ENCODE measurements around the gene TBC1D10A. TPM values are rescaled to one million over a fixed set of nuclear protein-coding genes. Genes with fewer than 3 reads are reported as not detected.

TBC1D10A gene
- total RNA-seq, 1 donor from 2014 or later, result 10.6 TPM

DNA sequence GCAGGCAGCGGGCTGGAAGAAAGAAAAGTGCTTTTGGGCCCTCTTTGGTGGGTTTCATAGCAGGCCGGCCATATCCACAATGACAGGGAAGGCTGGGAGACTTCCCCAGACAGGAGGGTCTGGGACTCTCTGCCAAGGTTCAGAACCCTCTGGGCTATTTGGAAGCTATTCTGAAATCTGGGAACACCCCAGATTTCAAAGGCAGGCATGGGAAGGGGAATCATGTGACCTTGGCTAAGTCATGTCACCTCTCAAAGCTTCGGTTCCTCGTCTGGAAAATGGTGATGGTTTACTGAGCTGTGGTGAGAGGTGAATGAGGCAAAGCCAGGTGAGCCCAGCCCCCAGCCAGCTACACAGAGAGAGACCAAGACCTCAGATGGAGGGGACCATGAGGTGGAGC, 42.1 kb downstream of the TBC1D10A start:
- peaks cover 3% of the 10 kb centered on the region for H3K4me1 Mint-ChIP-seq (ENCODE audit: low read depth)
- no peak overlapping the region for H3K4me3 Mint-ChIP-seq (ENCODE audit: low read depth)
- TF ChIP-seq, protein P1, sequence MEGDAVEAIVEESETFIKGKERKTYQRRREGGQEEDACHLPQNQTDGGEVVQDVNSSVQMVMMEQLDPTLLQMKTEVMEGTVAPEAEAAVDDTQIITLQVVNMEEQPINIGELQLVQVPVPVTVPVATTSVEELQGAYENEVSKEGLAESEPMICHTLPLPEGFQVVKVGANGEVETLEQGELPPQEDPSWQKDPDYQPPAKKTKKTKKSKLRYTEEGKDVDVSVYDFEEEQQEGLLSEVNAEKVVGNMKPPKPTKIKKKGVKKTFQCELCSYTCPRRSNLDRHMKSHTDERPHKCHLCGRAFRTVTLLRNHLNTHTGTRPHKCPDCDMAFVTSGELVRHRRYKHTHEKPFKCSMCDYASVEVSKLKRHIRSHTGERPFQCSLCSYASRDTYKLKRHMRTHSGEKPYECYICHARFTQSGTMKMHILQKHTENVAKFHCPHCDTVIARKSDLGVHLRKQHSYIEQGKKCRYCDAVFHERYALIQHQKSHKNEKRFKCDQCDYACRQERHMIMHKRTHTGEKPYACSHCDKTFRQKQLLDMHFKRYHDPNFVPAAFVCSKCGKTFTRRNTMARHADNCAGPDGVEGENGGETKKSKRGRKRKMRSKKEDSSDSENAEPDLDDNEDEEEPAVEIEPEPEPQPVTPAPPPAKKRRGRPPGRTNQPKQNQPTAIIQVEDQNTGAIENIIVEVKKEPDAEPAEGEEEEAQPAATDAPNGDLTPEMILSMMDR (IDR thresholded peaks at IDR 0.05; ENCODE audit: unreplicated experiment), result no peak
- H3K36me3 Mint-ChIP-seq (ENCODE audit: insufficient read depth), result no peaks in the 10 kb centered on the region
- no peak overlapping the region for H3K27ac Mint-ChIP-seq
- no peak for DNase-seq (ENCODE audit: low spot score, unreplicated experiment)
- no peaks in the 10 kb centered on the region for H3K9me3 Mint-ChIP-seq (ENCODE audit: low read depth)
- peaks cover 2% of the 10 kb centered on the region for H3K27me3 Mint-ChIP-seq

DNA sequence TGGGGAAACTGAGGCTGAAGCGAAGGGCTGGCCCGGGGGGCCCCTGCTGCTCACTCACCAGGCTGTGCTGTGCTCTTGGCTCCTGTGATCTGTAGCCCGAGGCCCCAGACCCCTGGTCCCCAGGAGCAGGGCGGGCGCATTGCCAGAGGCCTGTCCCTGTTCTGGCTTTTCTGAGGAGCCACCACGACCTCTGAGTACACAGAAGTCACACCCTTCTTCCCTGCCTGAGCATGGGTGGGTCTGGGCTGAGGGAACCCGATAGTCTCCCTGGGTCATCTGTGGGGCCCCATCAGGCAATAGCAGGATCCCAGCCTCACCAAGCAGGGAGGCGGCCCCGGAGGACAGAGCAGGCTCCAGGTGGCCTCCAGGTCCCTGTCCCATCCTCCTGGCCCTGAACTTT, 42.6 kb downstream of the TBC1D10A start:
- Mint-ChIP-seq H3K27me3 (peaks cover 2% of the 10 kb centered on the region), H3K4me1 (ENCODE audit: low read depth) (peaks cover 3% of the 10 kb centered on the region), H3K9me3 (ENCODE audit: low read depth) (no peaks in the 10 kb centered on the region), H3K27ac (no peak overlapping the region), H3K4me3 (ENCODE audit: low read depth) (no peak overlapping the region), H3K36me3 (ENCODE audit: insufficient read depth) (no peaks in the 10 kb centered on the region)
- DNase-seq (ENCODE audit: low spot score, unreplicated experiment), result no peak
- TF ChIP-seq, protein P1 (IDR thresholded peaks at IDR 0.05; ENCODE audit: unreplicated experiment), result no peak

DNA sequence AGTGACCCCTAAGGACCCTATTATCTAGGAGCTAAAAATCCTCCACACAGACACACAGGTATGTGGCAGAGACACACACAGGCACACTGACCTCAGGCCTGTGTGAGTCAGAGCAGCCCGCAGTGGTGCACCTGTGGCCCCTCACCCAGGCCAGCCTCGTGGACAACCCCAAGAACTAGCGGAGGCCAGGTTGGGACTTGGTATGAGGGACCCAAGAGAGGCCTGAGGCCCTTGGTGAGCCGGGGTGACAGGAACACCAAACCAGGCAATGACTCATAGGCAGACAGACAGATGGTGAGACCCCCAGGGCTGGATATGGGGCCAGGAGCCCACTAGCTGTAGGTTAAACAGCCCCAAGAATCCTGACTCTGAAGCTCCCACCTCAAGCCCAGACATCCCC, 43.4 kb downstream of the TBC1D10A start:
- Mint-ChIP-seq H3K27me3 (peaks cover 5% of the 10 kb centered on the region), H3K27ac (no peak overlapping the region), H3K36me3 (ENCODE audit: insufficient read depth) (no peaks in the 10 kb centered on the region), H3K4me3 (ENCODE audit: low read depth) (no peak overlapping the region), H3K9me3 (ENCODE audit: low read depth) (no peaks in the 10 kb centered on the region), H3K4me1 (ENCODE audit: low read depth) (peaks cover 3% of the 10 kb centered on the region)
- DNase-seq (ENCODE audit: low spot score, unreplicated experiment), result no peak
- TF ChIP-seq, protein P1 (IDR thresholded peaks at IDR 0.05; ENCODE audit: unreplicated experiment), result no peak

DNA sequence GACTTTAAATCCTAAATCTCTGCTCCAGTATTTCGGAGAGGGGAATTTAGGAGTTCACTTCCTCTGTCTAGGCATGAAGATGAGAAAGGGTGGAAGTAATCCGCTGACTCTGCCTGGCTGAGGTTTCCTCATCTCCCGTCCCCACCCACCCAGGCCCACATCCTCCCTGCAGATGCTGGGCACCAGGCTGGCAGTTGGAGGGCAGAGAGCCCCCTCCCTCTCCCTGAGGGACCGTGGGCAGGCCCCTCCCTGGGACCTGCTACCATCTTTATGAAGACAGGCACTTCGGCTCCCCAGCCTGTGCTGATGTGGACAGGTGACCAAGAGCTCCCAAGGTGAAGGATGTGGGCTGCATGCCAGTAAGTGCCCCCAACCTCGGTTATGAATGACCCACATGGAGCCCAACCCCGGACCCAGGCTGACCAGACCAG, 44.1 kb downstream of the TBC1D10A start:
- Mint-ChIP-seq H3K4me3 (ENCODE audit: low read depth) (no peak overlapping the region), H3K4me1 (ENCODE audit: low read depth) (peaks cover 2% of the 10 kb centered on the region), H3K9me3 (ENCODE audit: low read depth) (no peaks in the 10 kb centered on the region), H3K27me3 (peaks cover 6% of the 10 kb centered on the region), H3K36me3 (ENCODE audit: insufficient read depth) (no peaks in the 10 kb centered on the region), H3K27ac (no peak overlapping the region)
- TF ChIP-seq, protein P1 (IDR thresholded peaks at IDR 0.05; ENCODE audit: unreplicated experiment), result no peak
- DNase-seq (ENCODE audit: low spot score, unreplicated experiment), result no peak

DNA sequence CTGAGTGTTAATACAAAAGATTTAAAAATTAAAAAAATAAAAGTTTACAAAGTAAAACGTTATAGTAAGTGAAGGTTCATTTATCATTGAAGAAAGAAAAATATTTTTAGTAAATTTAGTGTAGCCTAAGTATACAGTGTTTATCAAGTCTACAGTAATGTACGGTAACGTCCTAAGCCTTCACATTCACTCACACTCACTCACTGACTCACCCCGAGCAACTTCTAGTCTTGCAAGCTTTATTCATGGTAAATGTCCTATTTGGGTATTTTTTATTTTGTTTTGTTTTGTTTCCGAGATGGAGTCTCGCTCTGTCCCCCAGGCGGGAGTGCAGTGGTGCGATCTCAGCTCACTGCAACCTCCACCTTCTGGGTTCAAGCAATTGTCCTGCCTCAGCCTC, 46.2 kb downstream of the TBC1D10A start:
- Mint-ChIP-seq H3K4me3 (ENCODE audit: low read depth) (no peak overlapping the region), H3K4me1 (ENCODE audit: low read depth) (peaks cover 2% of the 10 kb centered on the region), H3K9me3 (ENCODE audit: low read depth) (no peaks in the 10 kb centered on the region), H3K36me3 (ENCODE audit: insufficient read depth) (no peaks in the 10 kb centered on the region), H3K27ac (no peak overlapping the region), H3K27me3 (peaks cover 11% of the 10 kb centered on the region)
- TF ChIP-seq, protein P1 (IDR thresholded peaks at IDR 0.05; ENCODE audit: unreplicated experiment), result no peak
- no peak for DNase-seq (ENCODE audit: low spot score, unreplicated experiment)
